Suprapubic skin (tissue), 4 donors: ENCODE data around the gene DFFB. TPM values are rescaled to one million over a fixed set of nuclear protein-coding genes. Genes with fewer than 3 reads are reported as not detected.
"Not testable (repeated sequence)": the region's sequence is repeated elsewhere in the genome, so short reads cannot be mapped to it uniquely, and the experiment has no call there.

ENCODE experiments used
- DNase-seq, 2 donors: peaks; one replicate each; pipeline ENCODE4 v3.0.0-alpha.2; 2019; ENCODE audit warnings: low spot score in 2 of 2
- H3K27ac ChIP-seq: fragments of 200-600 bp; sonication (generic); one replicate; pipeline ENCODE4 v1.5.1; 2019
- H3K27me3 ChIP-seq: fragments of 200-600 bp; sonication (generic); one replicate; pipeline ENCODE4 v1.5.1; 2019
- H3K36me3 ChIP-seq: fragments of 200-600 bp; sonication (generic); one replicate; pipeline ENCODE4 v1.5.1; 2019
- H3K4me1 ChIP-seq: fragments of 200-600 bp; sonication (generic); one replicate; pipeline ENCODE4 v1.5.1; 2019
- H3K4me3 ChIP-seq: fragments of 200-600 bp; sonication (generic); one replicate; pipeline ENCODE4 v1.5.1; 2019; ENCODE audit warnings: mild to moderate bottlenecking
- H3K9me3 ChIP-seq: fragments of 200-600 bp; sonication (generic); one replicate; pipeline ENCODE4 v1.5.1; 2019
- EP300 ChIP-seq: sonication (generic); formaldehyde crosslinking; IDR thresholded peaks from one replicate; pipeline ENCODE4 v1.6.1; 2017; ENCODE audit warnings: antibody characterized with exemption
- POLR2A ChIP-seq, 2 donors: fragments of 450-650 bp; IDR thresholded peaks; one replicate each; pipeline ENCODE4 v1.6.1; 2017; ENCODE audit warnings: antibody characterized with exemption in 2 of 2, mild to moderate bottlenecking in 2 of 2, moderate library complexity in 2 of 2
- POLR2AphosphoS5 ChIP-seq, 3 donors: sonication (generic); formaldehyde crosslinking; IDR thresholded peaks; one replicate each; pipeline ENCODE4 v1.6.1; 2017; ENCODE audit warnings: antibody characterized with exemption in 3 of 3
- WGBS: methylation state at CpG from one replicate; pipeline ENCODE4 v1.1.5; 2018; 5-methylcytosine and 5-hydroxymethylcytosine counted together
- total RNA-seq, 4 donors: library from RNA; depleted of rRNA; stranded (reverse); fragments of >200 nt; gene quantifications; one replicate each; pipeline ENCODE4 v1.1.0, GENCODE V29; 2016
- TF ChIP-seq, protein P1 (sequence below), 2 donors: fragments of 200-600 bp in 1 of 2; fragments of 450-650 bp in 1 of 2; sonication (generic) in 1 of 2; IDR thresholded peaks; one replicate each; pipeline ENCODE4 v1.5.1; 2016 to 2019; ENCODE audit warnings: antibody characterized with exemption in 2 of 2, mild to moderate bottlenecking in 1 of 2, moderate library complexity in 1 of 2

The DFFB gene
- total RNA-seq, 4 donors from 2014 or later, result 2.7 to 6.8 (median 4.2) TPM

DNA sequence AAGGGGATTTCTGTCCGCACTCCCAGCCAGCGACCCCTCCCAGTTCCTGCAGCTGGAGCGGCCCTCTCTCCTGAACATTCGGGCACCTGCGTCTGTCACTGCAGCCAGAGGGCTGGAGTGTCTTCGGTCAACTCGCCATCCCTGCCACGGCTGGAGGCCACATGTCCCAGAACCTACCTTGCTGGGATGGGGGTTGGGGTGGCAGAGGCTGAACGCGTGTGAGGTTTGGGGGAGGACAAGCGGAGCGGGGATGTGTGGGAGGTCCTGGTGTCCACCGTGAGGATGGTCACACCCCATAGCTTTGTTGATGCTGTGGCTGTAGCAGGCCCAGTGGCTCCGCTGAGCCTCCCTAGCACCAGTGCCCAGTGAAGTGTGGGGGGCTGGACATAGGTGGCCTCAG is 57.6 kb downstream of the DFFB start:
- peaks cover 8% of the 10 kb centered on the region for H3K4me1 ChIP-seq
- H3K27ac ChIP-seq, result no peak overlapping the region
- no peaks in the 10 kb centered on the region for H3K9me3 ChIP-seq
- 87% methylated on average over 9 of the region's 14 CpGs for WGBS
- H3K4me3 ChIP-seq, result no peak overlapping the region
- peak in 1 of 2 donors; percentile 59 for DNase-seq
- peaks cover 61% of the 10 kb centered on the region for H3K27me3 ChIP-seq
- no peak for TF ChIP-seq POLR2A (IDR thresholded peaks at IDR 0.05)
- TF ChIP-seq, protein P1, sequence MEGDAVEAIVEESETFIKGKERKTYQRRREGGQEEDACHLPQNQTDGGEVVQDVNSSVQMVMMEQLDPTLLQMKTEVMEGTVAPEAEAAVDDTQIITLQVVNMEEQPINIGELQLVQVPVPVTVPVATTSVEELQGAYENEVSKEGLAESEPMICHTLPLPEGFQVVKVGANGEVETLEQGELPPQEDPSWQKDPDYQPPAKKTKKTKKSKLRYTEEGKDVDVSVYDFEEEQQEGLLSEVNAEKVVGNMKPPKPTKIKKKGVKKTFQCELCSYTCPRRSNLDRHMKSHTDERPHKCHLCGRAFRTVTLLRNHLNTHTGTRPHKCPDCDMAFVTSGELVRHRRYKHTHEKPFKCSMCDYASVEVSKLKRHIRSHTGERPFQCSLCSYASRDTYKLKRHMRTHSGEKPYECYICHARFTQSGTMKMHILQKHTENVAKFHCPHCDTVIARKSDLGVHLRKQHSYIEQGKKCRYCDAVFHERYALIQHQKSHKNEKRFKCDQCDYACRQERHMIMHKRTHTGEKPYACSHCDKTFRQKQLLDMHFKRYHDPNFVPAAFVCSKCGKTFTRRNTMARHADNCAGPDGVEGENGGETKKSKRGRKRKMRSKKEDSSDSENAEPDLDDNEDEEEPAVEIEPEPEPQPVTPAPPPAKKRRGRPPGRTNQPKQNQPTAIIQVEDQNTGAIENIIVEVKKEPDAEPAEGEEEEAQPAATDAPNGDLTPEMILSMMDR (IDR thresholded peaks at IDR 0.05), result no peak
- TF ChIP-seq EP300, result no peak
- TF ChIP-seq POLR2AphosphoS5 (IDR thresholded peaks at IDR 0.05), result no peak
- H3K36me3 ChIP-seq, result no peaks in the 10 kb centered on the region

- no peaks in the 10 kb centered on the region for H3K9me3 ChIP-seq
- H3K4me3 ChIP-seq, result no peak overlapping the region
- TF ChIP-seq EP300, result no peak
- TF ChIP-seq POLR2A (IDR thresholded peaks at IDR 0.05), result no peak
- no peak for TF ChIP-seq POLR2AphosphoS5 (IDR thresholded peaks at IDR 0.05)
- TF ChIP-seq, protein P1 (IDR thresholded peaks at IDR 0.05), result no peak
- H3K27ac ChIP-seq, result no peak overlapping the region
- H3K36me3 ChIP-seq, result no peaks in the 10 kb centered on the region
- peaks cover 8% of the 10 kb centered on the region for H3K4me1 ChIP-seq
- H3K27me3 ChIP-seq, result peaks cover 61% of the 10 kb centered on the region
- WGBS, result 84% methylated on average over 8 of the region's 15 CpGs
- DNase-seq, result peak in 1 of 2 donors; percentile 72
These were observed 58.4 kb downstream of the DFFB start for GRCh38 chr1:3915551-3916121.

- no peaks in the 10 kb centered on the region for H3K36me3 ChIP-seq
- no peak overlapping the region for H3K27ac ChIP-seq
- H3K4me3 ChIP-seq, result no peak overlapping the region
- TF ChIP-seq POLR2A (IDR thresholded peaks at IDR 0.05) (no peak), EP300 (no peak), POLR2AphosphoS5 (IDR thresholded peaks at IDR 0.05) (no peak)
- TF ChIP-seq, protein P1 (IDR thresholded peaks at IDR 0.05), result no peak
- peak in 1 of 2 donors; percentile 61 for DNase-seq
- peaks cover 43% of the 10 kb centered on the region for H3K27me3 ChIP-seq
- 86% methylated on average over 7 of the region's 8 CpGs for WGBS
- no peaks in the 10 kb centered on the region for H3K9me3 ChIP-seq
- no peaks in the 10 kb centered on the region for H3K4me1 ChIP-seq
These were observed 60.5 kb downstream of the DFFB start for GRCh38 chr1:3917761-3918160.

DNA sequence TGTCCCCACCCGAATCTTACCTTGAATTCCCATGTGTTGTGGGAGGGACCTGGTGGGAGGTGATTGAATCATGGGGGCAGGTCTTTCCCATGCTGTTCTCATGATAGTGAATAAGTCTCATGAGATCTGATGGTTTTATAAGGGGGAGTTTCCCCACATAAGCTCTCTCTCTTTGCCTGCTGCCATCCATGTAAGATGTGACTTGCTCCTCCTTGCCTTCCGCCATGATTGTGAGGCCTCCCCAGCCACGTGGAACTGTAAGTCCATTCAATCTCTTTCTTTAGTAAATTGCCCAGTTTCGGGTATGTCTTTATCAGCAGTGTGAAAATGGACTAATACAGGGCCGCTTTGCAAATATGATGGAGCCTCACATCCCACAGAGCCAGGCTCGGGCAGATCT is 61.1 kb downstream of the DFFB start:
- 75% methylated on average over 6 of the region's 6 CpGs for WGBS
- H3K27me3 ChIP-seq, result peaks cover 46% of the 10 kb centered on the region
- not testable (repeated sequence) for H3K4me3 ChIP-seq, H3K9me3 ChIP-seq, DNase-seq, H3K36me3 ChIP-seq, H3K4me1 ChIP-seq, H3K27ac ChIP-seq

DNA sequence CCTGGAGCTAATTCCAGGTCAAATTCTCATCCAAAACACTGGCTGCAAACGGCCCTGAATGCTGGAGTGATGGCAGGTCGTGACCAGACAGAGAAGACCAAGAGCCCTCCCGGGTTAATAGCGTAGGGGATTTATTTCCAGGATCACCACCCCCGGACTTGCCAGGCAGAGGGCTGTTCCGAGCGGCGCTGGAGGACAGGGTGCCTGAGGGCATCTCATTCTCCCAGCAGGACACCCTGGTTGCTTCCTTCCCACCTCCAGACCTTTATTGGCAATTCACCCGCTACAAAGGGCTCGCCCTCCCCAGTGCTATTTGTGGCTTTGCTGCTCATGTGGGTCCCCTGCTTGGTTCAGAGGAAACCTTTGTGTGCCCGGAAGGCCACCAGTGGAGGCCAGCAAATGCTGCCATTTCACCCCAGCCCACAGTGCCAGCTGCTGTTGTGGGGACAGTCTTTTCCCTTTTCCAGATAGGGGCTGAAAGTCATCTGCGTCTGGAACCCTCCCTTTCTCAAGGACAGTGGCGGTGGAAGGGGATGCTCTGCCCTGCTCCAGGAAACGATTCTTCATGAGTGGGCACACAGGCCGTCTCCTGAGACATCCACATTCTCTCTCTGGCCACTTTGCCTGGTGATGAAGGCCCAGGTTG is 61.8 kb downstream of the DFFB start:
- WGBS, result 62% methylated on average over 13 of the region's 15 CpGs
- H3K4me1 ChIP-seq, result no peaks in the 10 kb centered on the region
- H3K27ac ChIP-seq, result no peak overlapping the region
- H3K36me3 ChIP-seq, result no peaks in the 10 kb centered on the region
- H3K4me3 ChIP-seq, result no peak overlapping the region
- H3K27me3 ChIP-seq, result peaks cover 53% of the 10 kb centered on the region
- no peaks in the 10 kb centered on the region for H3K9me3 ChIP-seq
- TF ChIP-seq POLR2AphosphoS5 (IDR thresholded peaks at IDR 0.05) (no peak), POLR2A (IDR thresholded peaks at IDR 0.05) (no peak), EP300 (no peak)
- TF ChIP-seq, protein P1 (IDR thresholded peaks at IDR 0.05), result no peak
- peak in 1 of 2 donors; percentile 43 for DNase-seq
